Activated T-helper 2 cell treated with anti-CD3 and anti-CD28 coated beads, Interferon-gamma antibody, Interleukin-2, Interleukin-4, amounts not matched to agents 10 μg/mL and 5 μg/mL and 100 μg/mL, durations not matched to agents 14 hours and 24 hours and 36 hours (primary cell): ENCODE results near the gene ENPEP. TPM values are rescaled to one million over a fixed set of nuclear protein-coding genes. Genes with fewer than 3 reads are reported as not detected.
"Not testable (repeated sequence)": the region's sequence is repeated elsewhere in the genome, so short reads cannot be mapped to it uniquely, and the experiment has no call there.

Source experiments
- DNase-seq: peaks from one replicate; pipeline ENCODE4 v3.0.0; 2021; ENCODE audit warnings: low spot score
- H3K27ac Mint-ChIP-seq: one replicate; pipeline ENCODE4 v1.8.0; 2021; ENCODE audit warnings: mixed read lengths
- H3K27me3 Mint-ChIP-seq: one replicate; pipeline ENCODE4 v1.8.0; 2021; ENCODE audit warnings: low read depth, mixed read lengths
- H3K36me3 Mint-ChIP-seq: one replicate; pipeline ENCODE4 v1.8.0; 2021; ENCODE audit warnings: low read depth, mixed read lengths
- H3K4me1 Mint-ChIP-seq: one replicate; pipeline ENCODE4 v1.8.0; 2021; ENCODE audit warnings: low read depth, mixed read lengths
- H3K4me3 Mint-ChIP-seq: one replicate; pipeline ENCODE4 v1.8.0; 2021; ENCODE audit warnings: low read depth, mild to moderate bottlenecking, moderate library complexity, mixed read lengths
- H3K9me3 Mint-ChIP-seq: one replicate; pipeline ENCODE4 v1.8.0; 2021; ENCODE audit warnings: mixed read lengths
- intact Hi-C: fragments of 100-400 bp; cut with micrococcal nuclease; formaldehyde crosslinking; loops from one replicate; pipeline ENCODE4 v1.15.1; 2023
- total RNA-seq: library from RNA; stranded (reverse); gene quantifications from 2 replicates; pipeline ENCODE4 v1.2.3, GENCODE V29; 2022

ENPEP gene
- total RNA-seq, 1 donor from 2014 or later = 0.02 TPM

- DNase-seq = no peak
- H3K36me3 Mint-ChIP-seq = no peaks in the 10 kb centered on the region
- no peaks in the 10 kb centered on the region for H3K9me3 Mint-ChIP-seq
- no peak overlapping the region for H3K4me3 Mint-ChIP-seq
- H3K27me3 Mint-ChIP-seq = peaks cover 6% of the 10 kb centered on the region
- H3K4me1 Mint-ChIP-seq = no peaks in the 10 kb centered on the region
- intact Hi-C loops = no loop called here
- H3K27ac Mint-ChIP-seq = no peak overlapping the region
Measured at GRCh38 chr4:110540581-110540980, 64.6 kb downstream of the ENPEP start.

DNA sequence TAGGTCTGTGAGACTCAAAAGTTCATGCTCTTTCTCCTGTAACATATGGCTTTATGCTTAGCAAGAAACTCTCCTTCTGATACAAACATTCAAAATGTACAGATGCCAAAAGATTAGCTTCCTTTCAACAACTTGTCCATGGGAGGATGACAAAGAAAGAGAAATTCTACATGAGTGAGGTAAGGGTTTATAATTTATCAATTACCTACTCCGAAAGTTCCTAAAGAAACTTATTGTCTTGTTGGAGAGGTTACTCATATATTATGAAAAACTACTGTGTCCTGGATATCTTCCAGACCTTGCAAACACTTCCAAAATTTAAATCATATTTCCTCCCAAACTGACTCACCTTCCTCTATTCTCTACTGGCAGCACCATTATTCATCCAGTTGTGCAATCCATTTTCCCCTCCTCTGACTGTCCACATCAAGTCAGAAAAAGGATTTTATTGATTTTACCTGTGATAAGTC lies 65.1 kb downstream of the ENPEP start:
- no peak for DNase-seq
- no peaks in the 10 kb centered on the region for H3K9me3 Mint-ChIP-seq
- intact Hi-C loops = no loop called here
- H3K27ac Mint-ChIP-seq = no peak overlapping the region
- H3K36me3 Mint-ChIP-seq = no peaks in the 10 kb centered on the region
- no peaks in the 10 kb centered on the region for H3K4me1 Mint-ChIP-seq
- H3K4me3 Mint-ChIP-seq = no peak overlapping the region
- H3K27me3 Mint-ChIP-seq = peaks cover 6% of the 10 kb centered on the region

- Mint-ChIP-seq H3K4me1 (no peaks in the 10 kb centered on the region), H3K9me3 (no peaks in the 10 kb centered on the region), H3K36me3 (no peaks in the 10 kb centered on the region), H3K27me3 (peaks cover 6% of the 10 kb centered on the region), H3K4me3 (no peak overlapping the region), H3K27ac (no peak overlapping the region)
- intact Hi-C loops = no loop called here
- DNase-seq = no peak
Measured at GRCh38 chr4:110543577-110543976, 67.6 kb downstream of the ENPEP start.

GRCh38 chr4:110544594-110544993 lies 68.6 kb downstream of the ENPEP start:
- H3K9me3 Mint-ChIP-seq = no peaks in the 10 kb centered on the region
- H3K27me3 Mint-ChIP-seq = peaks cover 7% of the 10 kb centered on the region
- no peaks in the 10 kb centered on the region for H3K36me3 Mint-ChIP-seq
- DNase-seq = no peak
- H3K4me3 Mint-ChIP-seq = no peak overlapping the region
- no peak overlapping the region for H3K27ac Mint-ChIP-seq
- H3K4me1 Mint-ChIP-seq = no peaks in the 10 kb centered on the region
- intact Hi-C loops = no loop called here

- Mint-ChIP-seq H3K9me3 (no peaks in the 10 kb centered on the region), H3K4me1 (no peaks in the 10 kb centered on the region), H3K36me3 (no peaks in the 10 kb centered on the region), H3K27me3 (peaks cover 10% of the 10 kb centered on the region), H3K4me3 (no peak overlapping the region), H3K27ac (no peak overlapping the region)
- no peak for DNase-seq
- intact Hi-C loops = no loop called here
Measured at GRCh38 chr4:110550260-110550659, 74.3 kb downstream of the ENPEP start.

GRCh38 chr4:110553197-110553596 lies 77.2 kb downstream of the ENPEP start:
- Mint-ChIP-seq H3K9me3 (no peaks in the 10 kb centered on the region), H3K4me1 (no peaks in the 10 kb centered on the region), H3K36me3 (no peaks in the 10 kb centered on the region), H3K27me3 (peaks cover 7% of the 10 kb centered on the region), H3K27ac (no peak overlapping the region), H3K4me3 (no peak overlapping the region)
- intact Hi-C loops = no loop called here
- DNase-seq = no peak

DNA sequence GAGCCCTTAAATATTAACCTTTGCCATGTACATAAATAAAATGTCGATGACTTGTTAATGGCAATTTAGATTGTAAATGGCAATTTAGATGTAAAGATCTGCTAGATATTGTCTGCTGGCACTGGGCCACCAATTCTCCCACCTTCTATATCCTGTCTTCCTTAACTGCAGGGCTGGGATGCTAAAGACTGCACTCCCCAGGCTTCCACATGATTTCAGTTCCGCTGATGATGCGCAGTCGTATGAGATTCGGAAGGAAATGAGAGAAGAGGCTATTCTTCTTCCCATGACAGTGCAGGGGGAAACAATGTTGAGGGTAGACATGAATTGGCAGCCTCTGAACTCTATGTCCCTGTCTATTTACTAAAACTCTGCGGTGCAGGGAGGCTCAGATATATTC lies 91.3 kb downstream of the ENPEP start:
- Mint-ChIP-seq H3K27me3 (peaks cover 6% of the 10 kb centered on the region), H3K36me3 (no peaks in the 10 kb centered on the region), H3K4me3 (no peak overlapping the region), H3K9me3 (no peaks in the 10 kb centered on the region), H3K4me1 (no peaks in the 10 kb centered on the region), H3K27ac (no peak overlapping the region)
- intact Hi-C loops = no loop called here
- no peak for DNase-seq

DNA sequence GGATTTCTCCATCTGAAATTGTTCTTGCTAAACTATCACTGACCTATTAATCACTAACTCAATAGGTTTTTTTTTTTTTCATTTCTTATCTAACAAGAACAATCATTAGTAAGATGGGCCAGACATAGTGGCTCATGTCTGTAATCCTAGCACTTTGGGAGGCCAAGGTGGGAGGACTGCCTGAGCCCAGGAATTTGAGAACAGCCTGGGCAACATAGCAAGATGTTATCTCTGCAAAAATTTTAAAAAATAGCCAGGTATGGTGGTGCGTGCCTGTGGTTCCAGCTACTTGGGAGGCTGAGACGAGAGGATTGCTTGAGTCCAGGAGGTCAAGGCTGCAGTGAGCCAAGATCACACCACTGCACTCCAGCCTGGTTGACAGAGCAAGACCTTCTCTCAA lies 100.7 kb downstream of the ENPEP start:
- DNase-seq, H3K36me3 Mint-ChIP-seq, H3K27ac Mint-ChIP-seq, H3K4me3 Mint-ChIP-seq, H3K9me3 Mint-ChIP-seq, intact Hi-C loops, H3K4me1 Mint-ChIP-seq, H3K27me3 Mint-ChIP-seq: not testable (repeated sequence)

- Mint-ChIP-seq H3K27ac (no peak overlapping the region), H3K9me3 (no peaks in the 10 kb centered on the region), H3K4me1 (no peaks in the 10 kb centered on the region), H3K27me3 (no peaks in the 10 kb centered on the region), H3K4me3 (no peak overlapping the region), H3K36me3 (no peaks in the 10 kb centered on the region)
- DNase-seq = no peak
- intact Hi-C loops = no loop called here
Measured at GRCh38 chr4:110586131-110586850, 110.3 kb downstream of the ENPEP start.

DNA sequence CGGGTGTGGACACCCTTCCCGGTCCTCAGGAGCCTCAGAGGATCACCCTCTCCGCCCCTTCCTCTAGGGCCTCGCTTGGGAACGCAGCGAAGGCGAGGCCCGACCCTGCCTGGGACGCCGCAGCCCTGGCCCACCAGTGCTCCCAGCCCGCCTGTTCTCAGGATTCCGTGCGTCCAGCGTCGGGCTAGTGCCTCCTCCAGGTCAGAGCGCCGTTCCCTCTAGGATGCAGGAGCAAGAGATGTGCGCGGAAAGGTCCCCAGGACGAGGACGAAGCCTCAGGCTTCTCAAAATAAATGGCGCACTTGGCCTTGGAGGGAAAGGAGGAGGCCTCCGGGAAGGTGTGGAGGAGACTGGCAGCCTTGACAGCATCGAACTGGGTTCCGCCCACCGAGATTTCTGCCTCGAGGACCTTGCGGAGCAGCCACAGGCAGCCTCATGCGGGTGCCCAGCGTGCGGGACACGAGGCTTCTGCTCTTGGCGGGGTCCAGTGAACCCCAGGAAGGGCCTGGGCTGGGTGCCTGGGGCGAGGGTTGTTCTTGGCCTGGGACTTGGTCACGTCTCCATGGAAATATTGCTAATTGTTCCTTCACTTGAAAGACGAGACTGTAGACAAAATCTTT lies 111.8 kb downstream of the ENPEP start:
- Mint-ChIP-seq H3K4me3 (no peak overlapping the region), H3K27ac (no peak overlapping the region), H3K36me3 (no peaks in the 10 kb centered on the region), H3K27me3 (no peaks in the 10 kb centered on the region), H3K9me3 (no peaks in the 10 kb centered on the region), H3K4me1 (no peaks in the 10 kb centered on the region)
- intact Hi-C loops = no loop called here
- DNase-seq = no peak

DNA sequence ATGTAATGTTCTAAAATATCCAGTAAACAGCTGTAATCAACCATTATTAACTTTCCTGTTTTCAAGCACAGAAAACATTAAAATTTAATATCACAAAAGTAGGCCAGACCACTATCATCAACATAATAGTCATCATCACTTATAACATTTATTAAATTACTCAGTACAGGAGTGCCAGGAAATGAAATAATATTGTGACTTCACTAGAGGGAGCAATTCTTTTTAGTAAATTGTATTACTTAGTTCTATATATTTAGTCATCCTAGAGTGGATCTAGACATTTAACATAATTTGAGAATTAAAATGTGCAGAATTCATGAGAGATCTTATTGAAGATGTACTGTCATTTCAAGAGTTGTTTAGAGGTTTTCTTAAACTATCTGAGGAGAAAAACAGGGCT lies 113.3 kb downstream of the ENPEP start:
- intact Hi-C loops = no loop called here

DNA sequence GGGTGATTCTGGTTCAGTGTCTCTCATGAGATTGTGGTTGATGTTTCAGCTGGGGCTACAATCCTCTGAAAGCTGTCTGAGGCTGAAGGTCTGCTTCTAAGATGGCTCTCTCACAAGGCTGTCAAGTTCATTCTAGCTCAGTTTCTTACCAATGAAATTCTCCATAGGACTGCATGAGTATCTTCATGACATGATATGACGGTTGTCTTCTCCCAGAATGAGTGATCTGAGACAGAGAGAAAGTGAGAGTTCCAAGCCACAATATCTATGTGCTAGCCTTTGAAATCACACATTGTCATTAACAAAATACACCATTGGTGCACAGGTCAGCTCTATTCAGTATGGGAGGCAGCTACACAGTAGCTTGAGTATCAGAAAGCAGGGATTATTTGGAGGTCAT lies 119.6 kb downstream of the ENPEP start:
- Mint-ChIP-seq H3K27ac (no peak overlapping the region), H3K36me3 (no peaks in the 10 kb centered on the region), H3K4me1 (no peaks in the 10 kb centered on the region), H3K27me3 (peaks cover 3% of the 10 kb centered on the region), H3K4me3 (no peak overlapping the region), H3K9me3 (no peaks in the 10 kb centered on the region)
- DNase-seq = no peak
- intact Hi-C loops = no loop called here

More for the DNA sequence above, 113.3 kb downstream of the ENPEP start:
- no peaks in the 10 kb centered on the region for H3K36me3 Mint-ChIP-seq
- no peak overlapping the region for H3K27ac Mint-ChIP-seq
- H3K4me3 Mint-ChIP-seq = no peak overlapping the region
- no peak for DNase-seq
- no peaks in the 10 kb centered on the region for H3K4me1 Mint-ChIP-seq
- no peaks in the 10 kb centered on the region for H3K9me3 Mint-ChIP-seq
- H3K27me3 Mint-ChIP-seq = no peaks in the 10 kb centered on the region

- no peak for DNase-seq
- Mint-ChIP-seq H3K9me3 (no peaks in the 10 kb centered on the region), H3K27ac (no peak overlapping the region), H3K4me1 (no peaks in the 10 kb centered on the region), H3K27me3 (peaks cover 3% of the 10 kb centered on the region), H3K36me3 (no peaks in the 10 kb centered on the region), H3K4me3 (no peak overlapping the region)
- intact Hi-C loops = no loop called here
Measured at GRCh38 chr4:110596431-110596830, 120.5 kb downstream of the ENPEP start.
